HG02884 (cell line): ENCODE results near the gene SUCLG1.

Experiments
- ATAC-seq: cut with Tn5 transposase; IDR thresholded peaks from one replicate; pipeline ENCODE4 v1.9.1; 2021; ENCODE audit warnings: mild to moderate bottlenecking, moderate library complexity; ENCODE audit not compliant: unreplicated experiment

The SUCLG1 gene

GRCh38 chr2:84467389-84467788 is 8.3 kb upstream of the SUCLG1 start:
- ATAC-seq: no peak

GRCh38 chr2:84461310-84461709 is 2.2 kb upstream of the SUCLG1 start:
- ATAC-seq: no peak

- no peak for ATAC-seq
Observed at GRCh38 chr2:84460670-84461069, 1.6 kb upstream of the SUCLG1 start.

- ATAC-seq: no peak
Observed at GRCh38 chr2:84459944-84460429, 907 bp upstream of the SUCLG1 start.

GRCh38 chr2:84458551-84459017 is 496 bp downstream of the SUCLG1 start:
- peak; percentile 32 for ATAC-seq

- no peak for ATAC-seq
Observed at GRCh38 chr2:84457686-84458085, 1.4 kb downstream of the SUCLG1 start.

- no peak for ATAC-seq
Observed at GRCh38 chr2:84456156-84456555, 2.9 kb downstream of the SUCLG1 start.

GRCh38 chr2:84454581-84454980 is 4.5 kb downstream of the SUCLG1 start:
- no peak for ATAC-seq

- ATAC-seq: no peak
Observed at GRCh38 chr2:84452624-84453023, 6.5 kb downstream of the SUCLG1 start.

GRCh38 chr2:84451579-84451978 is 7.5 kb downstream of the SUCLG1 start:
- ATAC-seq: no peak

- no peak for ATAC-seq
Observed at GRCh38 chr2:84450288-84451227, 8.5 kb downstream of the SUCLG1 start.

- ATAC-seq: no peak
Observed at GRCh38 chr2:84449711-84450110, 9.4 kb downstream of the SUCLG1 start.

- no peak for ATAC-seq
Observed at GRCh38 chr2:84449055-84449454, 10.0 kb downstream of the SUCLG1 start.

GRCh38 chr2:84443477-84443876 is 15.6 kb downstream of the SUCLG1 start:
- ATAC-seq: no peak

GRCh38 chr2:84442888-84443287 is 16.2 kb downstream of the SUCLG1 start:
- ATAC-seq: no peak

GRCh38 chr2:84441505-84441904 is 17.6 kb downstream of the SUCLG1 start:
- ATAC-seq: no peak

GRCh38 chr2:84441036-84441435 is 18.0 kb downstream of the SUCLG1 start:
- ATAC-seq: no peak

GRCh38 chr2:84435345-84436025 is 23.6 kb downstream of the SUCLG1 start:
- ATAC-seq: no peak

- no peak for ATAC-seq
Observed at GRCh38 chr2:84429328-84429727, 29.8 kb downstream of the SUCLG1 start.

- peak; percentile 53 for ATAC-seq
Observed at GRCh38 chr2:84427235-84428138, 31.6 kb downstream of the SUCLG1 start.

- ATAC-seq: no peak
Observed at GRCh38 chr2:84425310-84425709, 33.8 kb downstream of the SUCLG1 start.
